GM12878 (cell line): Measurements from ENCODE around the gene MASP1. TPM values are rescaled to one million over a fixed set of nuclear protein-coding genes. Genes with fewer than 3 reads are reported as not detected.

ENCODE experiments used
- ATF7 ChIP-seq: fragments of 450-650 bp; IDR thresholded peaks from 2 replicates; pipeline ENCODE4 v1.6.1; 2016; ENCODE audit warnings: low read depth, mild to moderate bottlenecking
- EP300 ChIP-seq, 2 experiments: fragments of 150-350 bp in 1 of 2; IDR thresholded peaks; 2 replicates each; pipeline ENCODE4 v1.6.1; 2011 to 2012; ENCODE audit warnings: low read depth in 2 of 2, low read length in 2 of 2, borderline replicate concordance in 1 of 2, improper control_type of control experiment in 1 of 2, inconsistent platforms in 1 of 2; ENCODE audit not compliant: control insufficient read depth in 1 of 2
- MEF2A ChIP-seq: IDR thresholded peaks from 2 replicates; pipeline ENCODE4 v1.6.1; 2011; ENCODE audit warnings: low read depth, mild to moderate bottlenecking, low read length, moderate library complexity; ENCODE audit not compliant: insufficient read depth
- SUZ12 ChIP-seq: fragments of 200-600 bp; sonication (generic); IDR thresholded peaks from one replicate; pipeline ENCODE4 v1.6.1; 2018; ENCODE audit warnings: antibody characterized with exemption, mild to moderate bottlenecking; ENCODE audit not compliant: unreplicated experiment
- polyA plus RNA-seq, 11 experiments: library from polyadenylated mRNA; depleted of rRNA in 4 of 11; unstranded in 6 of 11; stranded (reverse) in 5 of 11; fragments of >200 nt; fragmentation: Nextera tagmentation in 4 of 11; fragmentation: Illumina TruSeq in 1 of 11; extraction: Ambion mirVana in 4 of 11; extraction: Trizol in 1 of 11; gene quantifications; 1 replicate in 1 of 11; 2 replicates in 10 of 11; pipeline versions ENCODE4 v1.2.1 to v1.2.3, GENCODE V29; 2011 to 2016; ENCODE audit warnings: inconsistent platforms in 2 of 11, missing spikeins in 2 of 11, low read depth in 1 of 11
- total RNA-seq, 4 experiments: library from RNA; depleted of rRNA in 3 of 4; stranded (reverse); fragments of >200 nt in 3 of 4; fragmentation: Illumina TruSeq in 1 of 4; extraction: Trizol in 1 of 4; gene quantifications; 2 replicates each; pipeline versions ENCODE4 v1.2.1 to v1.2.3, GENCODE V29; 2013 to 2021
- TF ChIP-seq, protein P1 (sequence below): fragments of 450-650 bp; IDR thresholded peaks from 2 replicates; pipeline ENCODE4 v1.6.1; 2016; ENCODE audit warnings: mild to moderate bottlenecking, moderate library complexity, borderline replicate concordance
- TF ChIP-seq, protein P2 (sequence below): fragments of 450-650 bp; conservative IDR thresholded peaks from 2 replicates; pipeline ENCODE4 v1.6.1; 2017; ENCODE audit warnings: mild to moderate bottlenecking, moderate library complexity

The MASP1 gene
- total and polyA plus RNA-seq, 10 of the 15 experiments (the other 5 are each of a cell fraction or from before 2014, with no cell fraction given): 0.05 TPM; not detected in 9

DNA sequence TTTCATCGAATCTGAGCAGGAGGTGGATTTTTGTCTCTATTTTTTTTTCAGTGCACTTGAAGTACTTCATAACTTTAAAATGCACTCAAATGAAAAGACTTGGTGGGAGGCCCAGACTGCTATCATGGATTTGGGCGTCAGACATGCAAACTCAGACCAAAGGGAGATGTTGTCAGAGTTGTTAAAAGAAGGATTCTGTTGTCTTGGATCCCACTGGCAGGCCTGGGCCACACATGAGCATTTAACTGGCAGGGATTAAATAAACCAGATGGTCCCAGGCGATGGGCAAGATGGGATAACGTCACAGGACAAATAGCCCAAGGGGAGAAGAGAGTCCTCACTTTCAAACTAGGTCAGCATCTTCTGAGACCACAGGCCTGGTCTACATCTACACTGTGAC is 78.8 kb downstream of the MASP1 start (continued):
- TF ChIP-seq, protein P1, sequence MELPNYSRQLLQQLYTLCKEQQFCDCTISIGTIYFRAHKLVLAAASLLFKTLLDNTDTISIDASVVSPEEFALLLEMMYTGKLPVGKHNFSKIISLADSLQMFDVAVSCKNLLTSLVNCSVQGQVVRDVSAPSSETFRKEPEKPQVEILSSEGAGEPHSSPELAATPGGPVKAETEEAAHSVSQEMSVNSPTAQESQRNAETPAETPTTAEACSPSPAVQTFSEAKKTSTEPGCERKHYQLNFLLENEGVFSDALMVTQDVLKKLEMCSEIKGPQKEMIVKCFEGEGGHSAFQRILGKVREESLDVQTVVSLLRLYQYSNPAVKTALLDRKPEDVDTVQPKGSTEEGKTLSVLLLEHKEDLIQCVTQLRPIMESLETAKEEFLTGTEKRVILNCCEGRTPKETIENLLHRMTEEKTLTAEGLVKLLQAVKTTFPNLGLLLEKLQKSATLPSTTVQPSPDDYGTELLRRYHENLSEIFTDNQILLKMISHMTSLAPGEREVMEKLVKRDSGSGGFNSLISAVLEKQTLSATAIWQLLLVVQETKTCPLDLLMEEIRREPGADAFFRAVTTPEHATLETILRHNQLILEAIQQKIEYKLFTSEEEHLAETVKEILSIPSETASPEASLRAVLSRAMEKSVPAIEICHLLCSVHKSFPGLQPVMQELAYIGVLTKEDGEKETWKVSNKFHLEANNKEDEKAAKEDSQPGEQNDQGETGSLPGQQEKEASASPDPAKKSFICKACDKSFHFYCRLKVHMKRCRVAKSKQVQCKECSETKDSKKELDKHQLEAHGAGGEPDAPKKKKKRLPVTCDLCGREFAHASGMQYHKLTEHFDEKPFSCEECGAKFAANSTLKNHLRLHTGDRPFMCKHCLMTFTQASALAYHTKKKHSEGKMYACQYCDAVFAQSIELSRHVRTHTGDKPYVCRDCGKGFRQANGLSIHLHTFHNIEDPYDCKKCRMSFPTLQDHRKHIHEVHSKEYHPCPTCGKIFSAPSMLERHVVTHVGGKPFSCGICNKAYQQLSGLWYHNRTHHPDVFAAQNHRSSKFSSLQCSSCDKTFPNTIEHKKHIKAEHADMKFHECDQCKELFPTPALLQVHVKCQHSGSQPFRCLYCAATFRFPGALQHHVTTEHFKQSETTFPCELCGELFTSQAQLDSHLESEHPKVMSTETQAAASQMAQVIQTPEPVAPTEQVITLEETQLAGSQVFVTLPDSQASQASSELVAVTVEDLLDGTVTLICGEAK: no peak
- TF ChIP-seq, protein P2, sequence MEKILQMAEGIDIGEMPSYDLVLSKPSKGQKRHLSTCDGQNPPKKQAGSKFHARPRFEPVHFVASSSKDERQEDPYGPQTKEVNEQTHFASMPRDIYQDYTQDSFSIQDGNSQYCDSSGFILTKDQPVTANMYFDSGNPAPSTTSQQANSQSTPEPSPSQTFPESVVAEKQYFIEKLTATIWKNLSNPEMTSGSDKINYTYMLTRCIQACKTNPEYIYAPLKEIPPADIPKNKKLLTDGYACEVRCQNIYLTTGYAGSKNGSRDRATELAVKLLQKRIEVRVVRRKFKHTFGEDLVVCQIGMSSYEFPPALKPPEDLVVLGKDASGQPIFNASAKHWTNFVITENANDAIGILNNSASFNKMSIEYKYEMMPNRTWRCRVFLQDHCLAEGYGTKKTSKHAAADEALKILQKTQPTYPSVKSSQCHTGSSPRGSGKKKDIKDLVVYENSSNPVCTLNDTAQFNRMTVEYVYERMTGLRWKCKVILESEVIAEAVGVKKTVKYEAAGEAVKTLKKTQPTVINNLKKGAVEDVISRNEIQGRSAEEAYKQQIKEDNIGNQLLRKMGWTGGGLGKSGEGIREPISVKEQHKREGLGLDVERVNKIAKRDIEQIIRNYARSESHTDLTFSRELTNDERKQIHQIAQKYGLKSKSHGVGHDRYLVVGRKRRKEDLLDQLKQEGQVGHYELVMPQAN: no peak
- TF ChIP-seq SUZ12: no peak
- no peak for TF ChIP-seq ATF7
- no peak for TF ChIP-seq MEF2A
- TF ChIP-seq EP300 (IDR thresholded peaks at IDR 0.05; ENCODE audit: borderline replicate concordance in 1 of 2, control insufficient read depth in 1 of 2, low read depth in 2 of 2, low read length in 2 of 2): no peak
